MCF 10A (cell line): ENCODE results near the gene PBX1. TPM values are rescaled to one million over a fixed set of nuclear protein-coding genes. Genes with fewer than 3 reads are reported as not detected.

Experiments
- BruUV-seq: library from RNA; stranded (reverse); fragments of 400-500 nt; replicated peaks from 2 replicates; lab custom pipeline; 2021; lab: Mats Ljungman, UMichigan
- CTCF ChIA-PET: fragments of 300-600 bp; sonication (Branson Sonifier 250); formaldehyde crosslinking; extraction: SDS; loops from one replicate; lab custom pipeline; 2021; ENCODE audit warnings: antibody characterized with exemption, inconsistent platforms; lab: Yijun Ruan, JAX
- POLR2A ChIA-PET: fragments of 300-600, 350-650 bp; sonication (Branson Sonifier 250); formaldehyde crosslinking; extraction: SDS; loops from one replicate; lab custom pipeline; 2020; ENCODE audit warnings: antibody characterized with exemption, inconsistent platforms; lab: Yijun Ruan, JAX
- DNase-seq: peaks from one replicate; pipeline ENCODE4 v3.0.0-alpha.2; 2018; ENCODE audit not compliant: unreplicated experiment
- H3K27ac Mint-ChIP-seq: one replicate; pipeline ENCODE4 v1.8.0; 2022; ENCODE audit warnings: mild to moderate bottlenecking, low read depth, mixed read lengths; ENCODE audit not compliant: unreplicated experiment
- H3K27me3 Mint-ChIP-seq: one replicate; pipeline ENCODE4 v1.8.0; 2022; ENCODE audit warnings: mixed read lengths; ENCODE audit not compliant: insufficient read depth, unreplicated experiment
- H3K36me3 Mint-ChIP-seq: one replicate; pipeline ENCODE4 v1.8.0; 2022; ENCODE audit warnings: mild to moderate bottlenecking, moderate library complexity, mixed read lengths; ENCODE audit not compliant: insufficient read depth, unreplicated experiment
- H3K4me1 Mint-ChIP-seq: one replicate; pipeline ENCODE4 v1.8.0; 2022; ENCODE audit warnings: mixed read lengths; ENCODE audit not compliant: insufficient read depth, unreplicated experiment
- H3K4me3 Mint-ChIP-seq: one replicate; pipeline ENCODE4 v1.8.0; 2022; ENCODE audit warnings: mild to moderate bottlenecking, moderate library complexity, mixed read lengths; ENCODE audit not compliant: unreplicated experiment
- H3K9me3 Mint-ChIP-seq: one replicate; pipeline ENCODE4 v1.8.0; 2022; ENCODE audit warnings: mixed read lengths; ENCODE audit not compliant: unreplicated experiment
- intact Hi-C: fragments of 100-400 bp; cut with micrococcal nuclease; formaldehyde crosslinking; loops from 2 replicates; pipeline ENCODE4 v1.14.1; 2022
- total RNA-seq: library from RNA; stranded (reverse); gene quantifications from 2 replicates; pipeline ENCODE4 v1.2.3, GENCODE V29; 2022
- TF ChIP-seq, protein P1 (sequence below): fragments of 200-600 bp; IDR thresholded peaks from one replicate; pipeline ENCODE4 v1.8.0; 2022; ENCODE audit warnings: antibody characterized with exemption, mild to moderate bottlenecking; ENCODE audit not compliant: unreplicated experiment

The PBX1 gene
- total RNA-seq, 1 experiment from 2014 or later = 5.8 TPM

DNA sequence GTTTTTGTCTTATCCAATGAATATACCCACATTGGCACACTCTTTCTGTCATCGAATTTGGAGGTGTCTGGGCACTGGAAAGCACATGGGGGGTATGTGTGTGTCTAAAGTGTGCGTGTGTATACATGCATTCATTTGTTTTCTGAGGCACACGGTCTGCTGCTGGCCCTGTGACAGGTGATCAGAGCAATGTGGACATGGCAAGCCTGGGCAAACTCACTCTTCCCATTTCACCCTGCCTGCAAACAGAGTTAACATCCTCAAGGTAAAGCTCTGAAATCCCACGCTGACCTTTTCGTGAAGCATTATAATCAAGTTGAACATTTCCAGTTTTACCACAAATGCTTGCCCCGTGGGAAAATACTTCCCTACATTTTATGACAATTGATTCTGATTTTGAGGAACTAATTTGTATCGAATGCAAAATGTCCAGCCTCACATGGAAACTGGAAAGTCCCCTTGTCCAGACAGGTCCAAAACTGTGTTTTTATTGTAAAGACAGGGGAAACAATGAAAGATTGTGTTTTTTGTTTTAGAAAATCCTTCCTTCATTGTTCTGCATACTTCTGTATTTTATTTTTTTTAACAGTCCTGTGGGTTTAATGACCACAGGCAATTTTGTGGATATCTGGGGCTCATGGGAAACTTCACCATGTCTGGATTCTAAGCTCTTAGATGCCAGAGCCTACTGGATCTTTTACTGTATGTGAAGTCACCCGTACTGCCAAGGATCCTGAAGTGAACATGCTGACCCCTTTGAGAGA lies 160.9 kb downstream of the PBX1 start:
- no peaks in the 10 kb centered on the region for H3K9me3 Mint-ChIP-seq
- DNase-seq = no peak
- intact Hi-C loops = no loop called here
- no TSS peak for BruUV-seq
- H3K4me3 Mint-ChIP-seq = no peak overlapping the region
- TF ChIP-seq, protein P1, sequence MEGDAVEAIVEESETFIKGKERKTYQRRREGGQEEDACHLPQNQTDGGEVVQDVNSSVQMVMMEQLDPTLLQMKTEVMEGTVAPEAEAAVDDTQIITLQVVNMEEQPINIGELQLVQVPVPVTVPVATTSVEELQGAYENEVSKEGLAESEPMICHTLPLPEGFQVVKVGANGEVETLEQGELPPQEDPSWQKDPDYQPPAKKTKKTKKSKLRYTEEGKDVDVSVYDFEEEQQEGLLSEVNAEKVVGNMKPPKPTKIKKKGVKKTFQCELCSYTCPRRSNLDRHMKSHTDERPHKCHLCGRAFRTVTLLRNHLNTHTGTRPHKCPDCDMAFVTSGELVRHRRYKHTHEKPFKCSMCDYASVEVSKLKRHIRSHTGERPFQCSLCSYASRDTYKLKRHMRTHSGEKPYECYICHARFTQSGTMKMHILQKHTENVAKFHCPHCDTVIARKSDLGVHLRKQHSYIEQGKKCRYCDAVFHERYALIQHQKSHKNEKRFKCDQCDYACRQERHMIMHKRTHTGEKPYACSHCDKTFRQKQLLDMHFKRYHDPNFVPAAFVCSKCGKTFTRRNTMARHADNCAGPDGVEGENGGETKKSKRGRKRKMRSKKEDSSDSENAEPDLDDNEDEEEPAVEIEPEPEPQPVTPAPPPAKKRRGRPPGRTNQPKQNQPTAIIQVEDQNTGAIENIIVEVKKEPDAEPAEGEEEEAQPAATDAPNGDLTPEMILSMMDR = no peak
- ChIA-PET POLR2A (interaction anchor here (0.6 to 2.3 kb wide), 6 partner anchors 12 to 232 kb away, joined by 3 to 10 read pairs (median 4); no protein-coding TSS in a partner anchor), CTCF (interaction anchor here (0.6 to 1.5 kb wide), 5 partner anchors 11 to 1872 kb away, joined by 3 to 6 read pairs (median 4); no protein-coding TSS in a partner anchor)
- H3K36me3 Mint-ChIP-seq = no peaks in the 10 kb centered on the region
- no peaks in the 10 kb centered on the region for H3K27me3 Mint-ChIP-seq
- H3K27ac Mint-ChIP-seq = no peak overlapping the region
- H3K4me1 Mint-ChIP-seq = peaks cover 26% of the 10 kb centered on the region

DNA sequence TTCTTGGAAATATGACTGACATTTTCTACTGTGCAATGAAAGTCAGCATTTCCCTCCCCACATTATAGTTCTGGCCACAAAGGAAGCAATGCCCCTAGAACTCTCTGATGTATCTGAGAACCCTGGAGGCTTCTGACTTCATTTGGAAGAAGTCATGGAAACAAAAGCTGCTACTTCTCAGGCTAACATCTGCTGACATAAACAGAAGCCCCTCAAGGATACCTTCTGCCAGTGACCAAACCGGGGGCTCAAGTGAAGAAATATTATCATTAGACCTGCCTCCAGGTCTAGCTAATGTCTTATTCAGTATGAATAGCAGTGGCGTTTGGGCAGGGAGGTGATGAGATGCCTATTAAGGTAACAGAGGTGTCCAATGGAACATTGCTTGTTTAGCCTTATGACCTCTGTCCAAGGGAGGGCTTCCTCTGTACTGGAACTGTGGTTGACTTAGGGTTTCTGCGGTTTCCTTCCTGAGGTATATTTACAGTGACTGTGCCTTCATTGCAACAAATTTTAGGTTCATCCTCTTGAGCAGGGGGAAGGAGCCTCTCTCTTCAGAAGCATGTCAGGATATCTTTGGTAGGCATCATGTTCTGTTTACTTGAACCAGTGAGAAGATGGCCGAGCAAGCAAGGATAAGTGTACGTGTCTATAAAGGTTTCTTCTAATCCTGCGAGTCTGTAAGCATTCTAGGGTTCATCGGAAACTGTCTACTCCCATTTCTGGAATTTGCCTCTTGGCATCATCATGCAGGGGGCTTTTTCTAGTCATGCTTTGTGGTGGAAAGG lies 161.7 kb downstream of the PBX1 start:
- H3K9me3 Mint-ChIP-seq = no peaks in the 10 kb centered on the region
- BruUV-seq = no TSS peak
- no peak for DNase-seq
- no peaks in the 10 kb centered on the region for H3K36me3 Mint-ChIP-seq
- TF ChIP-seq, protein P1 = no peak
- intact Hi-C loops = no loop called here
- POLR2A ChIA-PET = interaction anchor here (0.6 to 2.3 kb wide), 3 partner anchors 13 to 154 kb away, joined by 3 to 10 read pairs (median 7); no protein-coding TSS in a partner anchor
- CTCF ChIA-PET = interaction anchor here (0.6 to 1.5 kb wide), 5 partner anchors 12 to 1872 kb away, joined by 3 to 6 read pairs (median 4); no protein-coding TSS in a partner anchor
- no peak overlapping the region for H3K4me3 Mint-ChIP-seq
- no peaks in the 10 kb centered on the region for H3K27me3 Mint-ChIP-seq
- H3K4me1 Mint-ChIP-seq = peaks cover 26% of the 10 kb centered on the region
- H3K27ac Mint-ChIP-seq = peak overlapping the region; percentile 25

DNA sequence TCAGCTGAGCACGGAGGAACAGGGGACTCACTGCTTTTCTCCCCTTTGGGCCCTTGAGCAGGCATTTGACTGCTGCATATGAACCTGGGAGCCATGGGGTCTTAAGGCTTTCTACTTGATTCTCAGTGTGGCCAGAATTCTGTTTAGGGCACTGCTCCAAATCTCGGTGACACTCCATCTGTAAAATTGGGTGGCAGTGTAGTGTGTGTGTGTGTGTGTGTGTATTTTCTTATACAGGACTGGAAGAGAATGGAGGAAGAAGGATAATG lies 162.2 kb downstream of the PBX1 start:
- Mint-ChIP-seq H3K27me3 (no peaks in the 10 kb centered on the region), H3K36me3 (no peaks in the 10 kb centered on the region), H3K9me3 (no peaks in the 10 kb centered on the region), H3K27ac (no peak overlapping the region), H3K4me3 (no peak overlapping the region), H3K4me1 (peaks cover 26% of the 10 kb centered on the region)
- TF ChIP-seq, protein P1 = no peak
- POLR2A ChIA-PET = no interaction called here
- DNase-seq = no peak
- BruUV-seq = no TSS peak
- CTCF ChIA-PET = interaction anchor here (0.7 to 1.2 kb wide), 2 partner anchors 15 to 17 kb away, joined by 3 read pairs; no protein-coding TSS in a partner anchor
- intact Hi-C loops = no loop called here

DNA sequence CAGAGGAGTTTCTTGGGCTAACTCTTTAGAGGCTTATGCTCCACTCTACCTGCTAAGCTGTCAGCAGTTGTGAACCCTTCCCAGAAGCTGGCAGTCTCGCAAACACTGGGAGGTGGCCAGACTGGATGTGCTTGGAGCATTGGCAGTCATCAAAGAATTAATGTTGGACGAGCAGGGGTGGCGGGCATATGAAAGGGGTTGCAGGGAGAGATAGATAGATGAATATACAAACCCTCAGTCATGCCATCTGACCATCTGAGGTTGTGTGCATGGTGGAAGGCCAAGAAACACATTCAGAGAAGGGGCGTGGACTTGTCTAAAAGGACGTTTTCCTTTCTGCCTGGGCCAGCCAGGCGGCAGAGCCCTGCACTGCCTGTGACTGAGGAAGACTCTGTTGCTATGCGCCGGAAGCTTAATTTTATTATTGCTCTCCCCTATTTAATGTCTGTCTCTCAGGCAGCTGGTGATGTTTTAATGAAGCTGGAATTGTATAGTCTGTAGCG lies 164.4 kb downstream of the PBX1 start:
- CTCF ChIA-PET = interaction anchor here (0.5 to 0.9 kb wide), 3 partner anchors 14 to 83 kb away, joined by 3 to 4 read pairs (median 3); no protein-coding TSS in a partner anchor
- intact Hi-C loops = no loop called here
- Mint-ChIP-seq H3K36me3 (no peaks in the 10 kb centered on the region), H3K27ac (no peak overlapping the region), H3K4me3 (no peak overlapping the region), H3K4me1 (peaks cover 16% of the 10 kb centered on the region), H3K9me3 (no peaks in the 10 kb centered on the region), H3K27me3 (no peaks in the 10 kb centered on the region)
- DNase-seq = no peak
- POLR2A ChIA-PET = interaction anchor here (1.1 kb wide), 1 partner anchor 22 kb away, joined by 3 read pairs; no protein-coding TSS in a partner anchor
- TF ChIP-seq, protein P1 = no peak
- BruUV-seq = no TSS peak
